GM21737 (cell line): Measurements from ENCODE around the gene RNF39.
"Not testable (repeated sequence)": the region's sequence is repeated elsewhere in the genome, so short reads cannot be mapped to it uniquely, and the experiment has no call there.

ENCODE experiments used
- ATAC-seq: cut with Tn5 transposase; IDR thresholded peaks from one replicate; pipeline ENCODE4 v1.9.1; 2021; ENCODE audit warnings: mild to moderate bottlenecking, moderate library complexity; ENCODE audit not compliant: unreplicated experiment

RNF39 gene

GRCh38 chr6:30062471-30063178 is 12.9 kb downstream of the RNF39 start:
- no peak for ATAC-seq

GRCh38 chr6:30061858-30062458 is 13.6 kb downstream of the RNF39 start:
- peak; percentile 10 for ATAC-seq

GRCh38 chr6:30061092-30061857 is 14.3 kb downstream of the RNF39 start, which contains the start of gene POLR1H:
Gene POLR1H (plus strand): TSS chr6:30061265. CDS start chr6:30061525, 260 bp downstream.
- peak; percentile 87 for ATAC-seq

GRCh38 chr6:30060606-30061091 is 14.9 kb downstream of the RNF39 start:
- no peak for ATAC-seq

GRCh38 chr6:30055513-30055912 is 20.1 kb downstream of the RNF39 start:
- no peak for ATAC-seq

GRCh38 chr6:30053682-30054081 is 21.9 kb downstream of the RNF39 start:
- ATAC-seq, result no peak

- ATAC-seq, result no peak
These were observed 28.3 kb downstream of the RNF39 start for GRCh38 chr6:30047220-30047619.

- no peak for ATAC-seq
These were observed 30.9 kb downstream of the RNF39 start for GRCh38 chr6:30044630-30045029.

GRCh38 chr6:30043744-30044143 is 31.8 kb downstream of the RNF39 start:
- no peak for ATAC-seq

GRCh38 chr6:30042914-30043313 is 32.7 kb downstream of the RNF39 start:
- no peak for ATAC-seq

- ATAC-seq, result no peak
These were observed 33.1 kb downstream of the RNF39 start for GRCh38 chr6:30042476-30042875.

GRCh38 chr6:30041821-30042220 is 33.7 kb downstream of the RNF39 start:
- ATAC-seq, result no peak

GRCh38 chr6:30041221-30041620 is 34.3 kb downstream of the RNF39 start:
- ATAC-seq, result no peak

- ATAC-seq, result no peak
These were observed 38.3 kb downstream of the RNF39 start for GRCh38 chr6:30037182-30037788.

- ATAC-seq, result no peak
These were observed 39.8 kb downstream of the RNF39 start for GRCh38 chr6:30035784-30036183.

- ATAC-seq, result not testable (repeated sequence)
These were observed 42.1 kb downstream of the RNF39 start for GRCh38 chr6:30033440-30033839.

- no peak for ATAC-seq
These were observed 44.2 kb downstream of the RNF39 start for GRCh38 chr6:30031381-30031780.

GRCh38 chr6:30029588-30029987 is 46.0 kb downstream of the RNF39 start:
- ATAC-seq, result no peak

- ATAC-seq, result no peak
These were observed 50.4 kb downstream of the RNF39 start for GRCh38 chr6:30025186-30025585.

GRCh38 chr6:30022712-30023111 is 52.9 kb downstream of the RNF39 start:
- not testable (repeated sequence) for ATAC-seq

GRCh38 chr6:30022189-30022588 is 53.4 kb downstream of the RNF39 start:
- ATAC-seq, result no peak
